Panc1 (cell line): ENCODE results near the gene DNASE1L2. TPM values are rescaled to one million over a fixed set of nuclear protein-coding genes. Genes with fewer than 3 reads are reported as not detected.
"Not testable (repeated sequence)": the region's sequence is repeated elsewhere in the genome, so short reads cannot be mapped to it uniquely, and the experiment has no call there.

Source experiments
- ATAC-seq: fragments of 200-7000 bp; cut with Tn5 transposase; 2 replicates; pipeline ENCODE4 v1.9.1; 2020; ENCODE audit warnings: mild to moderate bottlenecking, moderate library complexity
- BruUV-seq: library from RNA; stranded (reverse); fragments of 400-500 nt; replicated peaks from 2 replicates; lab custom pipeline; 2021; lab: Mats Ljungman, UMichigan
- CTCF ChIA-PET: fragments of 300-600 bp; sonication (Branson Sonifier 250); formaldehyde crosslinking; loops from one replicate; lab custom pipeline; 2022; ENCODE audit warnings: antibody characterized with exemption; lab: Charles Lee
- POLR2A ChIA-PET: fragments of 300-600 bp; sonication (Branson Sonifier 250); formaldehyde crosslinking; loops from one replicate; lab custom pipeline; 2022; ENCODE audit warnings: antibody characterized with exemption; lab: Charles Lee
- DNase-seq: peaks from one replicate; pipeline ENCODE4 v3.0.0-alpha.2; 2010; ENCODE audit warnings: low read depth, low spot score
- H3K27ac ChIP-seq: 2 replicates; pipeline ENCODE4 v1.5.1; 2011; ENCODE audit warnings: mild to moderate bottlenecking, low read length, inconsistent platforms
- H3K27me3 ChIP-seq: fragments of 200-500 bp; sonication (Bioruptor generic); 2 replicates; pipeline ENCODE4 v1.6.0; 2014; ENCODE audit warnings: low read length, inconsistent platforms; ENCODE audit not compliant: control insufficient read depth, insufficient read depth
- H3K36me3 ChIP-seq: fragments of 200-500 bp; sonication (Bioruptor generic); 2 replicates; pipeline ENCODE4 v1.5.1; 2014; ENCODE audit warnings: inconsistent platforms, mild to moderate bottlenecking, low read length, moderate library complexity; ENCODE audit not compliant: control insufficient read depth, insufficient read depth
- H3K4me1 ChIP-seq: 2 replicates; pipeline ENCODE4 v1.5.1; 2011; ENCODE audit warnings: inconsistent platforms, mild to moderate bottlenecking, low read length, moderate library complexity; ENCODE audit not compliant: control insufficient read depth, insufficient read depth
- H3K4me3 ChIP-seq, 2 experiments: 2 replicates each; pipeline ENCODE4 v1.5.1; 2011 to 2012; ENCODE audit warnings: low read depth in 2 of 2, low read length in 2 of 2, mild to moderate bottlenecking in 2 of 2, inconsistent platforms in 1 of 2, moderate library complexity in 1 of 2
- H3K9me3 ChIP-seq: fragments of 200-500 bp; sonication (Bioruptor generic); 2 replicates; pipeline ENCODE4 v1.5.1; 2014; ENCODE audit warnings: low read depth, mild to moderate bottlenecking, inconsistent platforms, low read length, moderate library complexity; ENCODE audit not compliant: control insufficient read depth, insufficient read depth
- CTCF ChIP-seq: fragments of 450-650 bp; IDR thresholded peaks from 2 replicates; pipeline ENCODE4 v1.5.1; 2017; ENCODE audit warnings: mild to moderate bottlenecking
- POLR2AphosphoS5 ChIP-seq: IDR thresholded peaks from 2 replicates; pipeline ENCODE4 v1.6.1; 2012; ENCODE audit warnings: mild to moderate bottlenecking, low read depth, low read length, moderate library complexity
- REST ChIP-seq, 2 experiments: IDR thresholded peaks; 2 replicates each; pipeline ENCODE4 v1.6.1; 2011 to 2012; ENCODE audit warnings: low read depth in 2 of 2, control low read depth in 1 of 2, low read length in 1 of 2, mild to moderate bottlenecking in 1 of 2, moderate library complexity in 1 of 2; ENCODE audit not compliant: insufficient read depth in 1 of 2
- SIN3A ChIP-seq: IDR thresholded peaks from 2 replicates; pipeline ENCODE4 v1.6.1; 2012; ENCODE audit warnings: low read depth, mild to moderate bottlenecking, low read length, moderate library complexity, borderline replicate concordance; ENCODE audit not compliant: insufficient read depth
- TCF7L2 ChIP-seq: IDR thresholded peaks from 2 replicates; pipeline ENCODE4 v1.6.1; 2011; ENCODE audit warnings: mild to moderate bottlenecking, low read depth, low read length, inconsistent platforms
- in situ Hi-C: cut with HindIII; loops from 2 replicates; pipeline ENCODE4 v1.10.0; 2016; ENCODE audit warnings: low sequenced_read_pairs, low pct_unique_long_range_greater_than_20kb
- intact Hi-C: fragments of 100-400 bp; cut with micrococcal nuclease; formaldehyde crosslinking; loops from one replicate; pipeline ENCODE4 v1.10.0; 2022; ENCODE audit not compliant: unreplicated experiment
- total RNA-seq: library from RNA; stranded (reverse); gene quantifications from one replicate; pipeline ENCODE4 v1.2.1, GENCODE V29; 2021; ENCODE audit not compliant: unreplicated experiment

DNASE1L2 gene
- total RNA-seq, 1 experiment from 2014 or later, result 4.4 TPM

- POLR2A ChIA-PET, result interaction anchor here (0.5 kb wide), 1 partner anchor 49 kb away, joined by 4 read pairs; no protein-coding TSS in a partner anchor
- no peaks in the 10 kb centered on the region for H3K36me3 ChIP-seq
- intact Hi-C loops, result no loop called here
- H3K27ac ChIP-seq, result no peak overlapping the region
- CTCF ChIA-PET, result no interaction called here
- no peak overlapping the region for H3K4me3 ChIP-seq
- ATAC-seq (no peak), DNase-seq (no peak)
- BruUV-seq, result no TSS peak
- peaks cover 5% of the 10 kb centered on the region for H3K4me1 ChIP-seq
- TF ChIP-seq REST (IDR thresholded peaks at IDR 0.05; ENCODE audit: insufficient read depth in 1 of 2, low read depth in 2 of 2, low read length in 1 of 2) (no peak), CTCF (no peak), POLR2AphosphoS5 (no peak), TCF7L2 (no peak), SIN3A (no peak)
- in situ Hi-C loops, result no loop called here
- H3K27me3 ChIP-seq, result no peaks in the 10 kb centered on the region
- no peaks in the 10 kb centered on the region for H3K9me3 ChIP-seq
These were observed 35.9 kb upstream of the DNASE1L2 start for GRCh38 chr16:2200313-2200712.

GRCh38 chr16:2203119-2203688, 33.0 kb upstream of the DNASE1L2 start:
- intact Hi-C loops, BruUV-seq: not testable (repeated sequence)

GRCh38 chr16:2204416-2205103, 31.7 kb upstream of the DNASE1L2 start:
- no peak for TF ChIP-seq SIN3A
- TF ChIP-seq TCF7L2, result no peak
- no peak for TF ChIP-seq REST (IDR thresholded peaks at IDR 0.05; ENCODE audit: insufficient read depth in 1 of 2, low read depth in 2 of 2, low read length in 1 of 2)
- TF ChIP-seq CTCF, result no peak
- TF ChIP-seq POLR2AphosphoS5, result no peak
- Histone ChIP-seq H3K27ac (peak overlapping the region; percentile 93), H3K36me3 (no peaks in the 10 kb centered on the region; the same call in 1 of the 2 replicates), H3K4me1 (peaks cover 7% of the 10 kb centered on the region), H3K9me3 (no peaks in the 10 kb centered on the region), H3K4me3 (peak overlapping the region; percentile 61 to 73), H3K27me3 (no peaks in the 10 kb centered on the region)
- no peak for ATAC-seq
- BruUV-seq, result TSS peak; percentile 83
- ChIA-PET CTCF (no interaction called here), POLR2A (interaction anchor here (0.6 kb wide), 1 partner anchor 23 kb away, joined by 5 read pairs; no protein-coding TSS in a partner anchor)
- in situ Hi-C loops, result no loop called here
- no peak for DNase-seq
- intact Hi-C loops, result no loop called here

More at GRCh38 chr16:2203119-2203688, 33.0 kb upstream of the DNASE1L2 start:
- H3K9me3 ChIP-seq, DNase-seq, ATAC-seq, H3K4me1 ChIP-seq, H3K27me3 ChIP-seq, H3K4me3 ChIP-seq, CTCF ChIA-PET, in situ Hi-C loops, H3K27ac ChIP-seq, H3K36me3 ChIP-seq: not testable (repeated sequence)
- POLR2A ChIA-PET, result interaction anchor here (0.7 kb wide), 3 partner anchors 12 to 243 kb away, joined by 3 to 5 read pairs (median 3); no protein-coding TSS in a partner anchor
